GM08714 (cell line): ENCODE results near the gene BTBD2.

Experiments
- H3K4me3 ChIP-seq: fragments of 200-500 bp; sonication (Bioruptor generic); 2 replicates; pipeline ENCODE4 v1.5.1; 2014; ENCODE audit warnings: mild to moderate bottlenecking, low read length, inconsistent platforms
- ZNF274 ChIP-seq: IDR thresholded peaks from 2 replicates; pipeline ENCODE4 v1.6.1; 2012; ENCODE audit warnings: mild to moderate bottlenecking, low read depth, low read length

BTBD2 gene

GRCh38 chr19:2046046-2046907 lies 30.8 kb upstream of the BTBD2 start:
- TF ChIP-seq ZNF274 = no peak
- no peak overlapping the region for H3K4me3 ChIP-seq

- TF ChIP-seq ZNF274 = no peak
- H3K4me3 ChIP-seq = no peak overlapping the region
Measured at GRCh38 chr19:2045501-2046045, 30.1 kb upstream of the BTBD2 start.

GRCh38 chr19:2044709-2045500 lies 29.4 kb upstream of the BTBD2 start:
- no peak overlapping the region for H3K4me3 ChIP-seq
- no peak for TF ChIP-seq ZNF274

GRCh38 chr19:2043961-2044708 lies 28.6 kb upstream of the BTBD2 start:
- no peak overlapping the region for H3K4me3 ChIP-seq
- no peak for TF ChIP-seq ZNF274

- no peak for TF ChIP-seq ZNF274
- H3K4me3 ChIP-seq = no peak overlapping the region; the same call in 1 of the 2 replicates
Measured at GRCh38 chr19:2043251-2043641, 27.7 kb upstream of the BTBD2 start.

- peak overlapping the region; percentile 22; the same call in 1 of the 2 replicates for H3K4me3 ChIP-seq
- TF ChIP-seq ZNF274 = no peak
Measured at GRCh38 chr19:2042485-2043250, 27.2 kb upstream of the BTBD2 start.

- TF ChIP-seq ZNF274 = no peak
- peak overlapping the region; percentile 36; the same call in 1 of the 2 replicates for H3K4me3 ChIP-seq
Measured at GRCh38 chr19:2041683-2042484, 26.4 kb upstream of the BTBD2 start.

- peak overlapping the region; percentile 36; the same call in 1 of the 2 replicates for H3K4me3 ChIP-seq
- no peak for TF ChIP-seq ZNF274
Measured at GRCh38 chr19:2041433-2041682, 25.8 kb upstream of the BTBD2 start.

GRCh38 chr19:2040647-2041432 lies 25.3 kb upstream of the BTBD2 start:
- no peak for TF ChIP-seq ZNF274
- H3K4me3 ChIP-seq = no peak overlapping the region; the same call in 1 of the 2 replicates

GRCh38 chr19:2039959-2040646 lies 24.6 kb upstream of the BTBD2 start:
- no peak for TF ChIP-seq ZNF274
- H3K4me3 ChIP-seq = no peak overlapping the region
